HEK293 (cell line): ENCODE measurements around the gene SRPX.

Experiments used
- CTCF ChIA-PET: fragments of 350-600 bp; formaldehyde crosslinking; extraction: SDS; loops from one replicate; lab custom pipeline; 2021; ENCODE audit warnings: antibody characterized with exemption; lab: Yijun Ruan, JAX
- POLR2A ChIA-PET: fragments of 300-600 bp; formaldehyde crosslinking; extraction: SDS; loops from one replicate; lab custom pipeline; 2020; ENCODE audit warnings: antibody characterized with exemption, inconsistent platforms; lab: Yijun Ruan, JAX
- H3K27ac ChIP-seq: fragments of 200-500 bp; sonication (Bioruptor generic); 2 replicates; pipeline ENCODE4 v1.5.1; 2014; ENCODE audit warnings: low read depth, low read length, control low read depth, inconsistent platforms; ENCODE audit errors: extremely low read depth
- H3K36me3 ChIP-seq, 2 experiments: fragments of 200-500 bp in 1 of 2; sonication (Bioruptor generic) in 1 of 2; 1 replicate in 1 of 2; 2 replicates in 1 of 2; pipeline ENCODE4 v1.5.1; 2014 to 2017; ENCODE audit warnings: inconsistent platforms in 2 of 2, low read length in 2 of 2; ENCODE audit not compliant: control insufficient read depth in 2 of 2, insufficient read depth in 1 of 2
- H3K4me1 ChIP-seq: fragments of 200-500 bp; sonication (Bioruptor generic); 2 replicates; pipeline ENCODE4 v1.5.1; 2014; ENCODE audit warnings: mild to moderate bottlenecking, low read length, inconsistent platforms; ENCODE audit not compliant: control insufficient read depth, insufficient read depth
- H3K4me3 ChIP-seq: 2 replicates; pipeline ENCODE4 v1.5.1; 2011; ENCODE audit warnings: low read depth, mild to moderate bottlenecking, control low read depth, low read length, moderate library complexity
- H3K9me3 ChIP-seq: fragments of 200-500 bp; sonication (Bioruptor generic); 2 replicates; pipeline ENCODE4 v1.5.1; 2014; ENCODE audit warnings: low read depth, low read length, inconsistent platforms; ENCODE audit not compliant: control insufficient read depth, insufficient read depth
- SETDB1 ChIP-seq: IDR thresholded peaks from one replicate; pipeline ENCODE4 v1.6.1; 2017; ENCODE audit warnings: mild to moderate bottlenecking, low read length, moderate library complexity, mixed read lengths; ENCODE audit not compliant: insufficient read length
- ZBTB10 ChIP-seq: fragments of 450-650 bp; formaldehyde crosslinking; IDR thresholded peaks from 2 replicates; pipeline ENCODE4 v1.5.1; 2016; ENCODE audit warnings: missing biosample characterization, missing genetic modification characterization
- ZBTB11 ChIP-seq: fragments of 450-650 bp; formaldehyde crosslinking; conservative IDR thresholded peaks from 2 replicates; pipeline ENCODE4 v1.5.1; 2016; ENCODE audit warnings: low read depth, missing biosample characterization, missing genetic modification characterization
- ZBTB49 ChIP-seq: fragments of 450-650 bp; formaldehyde crosslinking; IDR thresholded peaks from 2 replicates; pipeline ENCODE4 v1.5.1; 2016; ENCODE audit warnings: missing biosample characterization, missing genetic modification characterization, low read depth
- ZBTB8A ChIP-seq: fragments of 450-650 bp; formaldehyde crosslinking; IDR thresholded peaks from 2 replicates; pipeline ENCODE4 v1.5.1; 2016; ENCODE audit warnings: missing biosample characterization, missing genetic modification characterization
- ZNF16 ChIP-seq: fragments of 450-650 bp; formaldehyde crosslinking; IDR thresholded peaks from 2 replicates; pipeline ENCODE4 v1.5.1; 2016; ENCODE audit warnings: low read depth, missing biosample characterization, missing genetic modification characterization
- ZNF19 ChIP-seq: fragments of 450-650 bp; formaldehyde crosslinking; IDR thresholded peaks from 2 replicates; pipeline ENCODE4; 2016; ENCODE audit warnings: missing biosample characterization, missing genetic modification characterization, low read depth
- ZNF214 ChIP-seq: fragments of 450-650 bp; formaldehyde crosslinking; IDR thresholded peaks from 2 replicates; pipeline ENCODE4 v1.5.1; 2017; ENCODE audit warnings: missing biosample characterization, mild to moderate bottlenecking, missing genetic modification characterization, borderline replicate concordance
- ZNF223 ChIP-seq: fragments of 450-650 bp; formaldehyde crosslinking; IDR thresholded peaks from 2 replicates; pipeline ENCODE4 v1.5.1; 2016; ENCODE audit warnings: missing biosample characterization, missing genetic modification characterization
- ZNF335 ChIP-seq: fragments of 450-650 bp; formaldehyde crosslinking; conservative IDR thresholded peaks from 2 replicates; pipeline ENCODE4 v1.5.1; 2016; ENCODE audit warnings: missing biosample characterization, missing genetic modification characterization
- ZNF48 ChIP-seq: fragments of 450-650 bp; formaldehyde crosslinking; IDR thresholded peaks from 2 replicates; pipeline ENCODE4 v1.5.1; 2016; ENCODE audit warnings: missing biosample characterization, missing genetic modification characterization
- ZNF571 ChIP-seq: fragments of 450-650 bp; formaldehyde crosslinking; IDR thresholded peaks from 2 replicates; pipeline ENCODE4 v1.5.0; 2017; ENCODE audit warnings: missing biosample characterization, missing genetic modification characterization
- ZNF596 ChIP-seq: fragments of 450-650 bp; IDR thresholded peaks from 2 replicates; pipeline ENCODE4 v1.5.0; 2018; ENCODE audit warnings: missing biosample characterization, mild to moderate bottlenecking, missing genetic modification characterization, moderate library complexity
- ZNF624 ChIP-seq: fragments of 450-650 bp; formaldehyde crosslinking; IDR thresholded peaks from 2 replicates; pipeline ENCODE4 v1.5.1; 2017; ENCODE audit warnings: missing biosample characterization, missing genetic modification characterization
- ZNF660 ChIP-seq: fragments of 450-650 bp; IDR thresholded peaks from 2 replicates; pipeline ENCODE4 v1.5.1; 2018; ENCODE audit warnings: missing biosample characterization, mild to moderate bottlenecking, missing genetic modification characterization
- ZNF777 ChIP-seq: fragments of 450-650 bp; formaldehyde crosslinking; IDR thresholded peaks from 2 replicates; pipeline ENCODE4 v1.5.1; 2017; ENCODE audit warnings: missing biosample characterization, missing genetic modification characterization, borderline replicate concordance

The SRPX gene

GRCh38 chrX:38117485-38117884 is 103.2 kb downstream of the SRPX start:
- TF ChIP-seq SETDB1 (peak; percentile 35), ZNF660 (tag by site-specific recombination) (peak; percentile 51; the same call in 1 of the 2 replicates), ZBTB10 (no peak)
- ChIA-PET POLR2A (no interaction called here), CTCF (no interaction called here)
- H3K9me3 ChIP-seq: no peaks in the 10 kb centered on the region; the same call in 1 of the 2 replicates
- H3K4me3 ChIP-seq: no peak overlapping the region
- H3K4me1 ChIP-seq: no peaks in the 10 kb centered on the region
- H3K27ac ChIP-seq: no peak overlapping the region
- H3K36me3 ChIP-seq: no peaks in the 10 kb centered on the region

GRCh38 chrX:38116706-38117105 is 104.0 kb downstream of the SRPX start:
- Histone ChIP-seq H3K4me3 (no peak overlapping the region), H3K4me1 (no peaks in the 10 kb centered on the region), H3K27ac (no peak overlapping the region), H3K9me3 (no peaks in the 10 kb centered on the region; the same call in 1 of the 2 replicates), H3K36me3 (no peaks in the 10 kb centered on the region)
- ChIA-PET CTCF (no interaction called here), POLR2A (no interaction called here)
- TF ChIP-seq ZBTB11 (tag by site-specific recombination) (no peak), ZNF660 (tag by site-specific recombination) (no peak), ZNF571 (tag by site-specific recombination) (no peak), ZNF596 (no peak), ZBTB8A (tag by site-specific recombination) (no peak), ZNF777 (tag by site-specific recombination) (no peak), ZNF214 (tag by site-specific recombination) (no peak), ZNF16 (tag by site-specific recombination) (no peak), ZNF335 (tag by site-specific recombination) (no peak)

GRCh38 chrX:38112566-38112965 is 108.1 kb downstream of the SRPX start:
- Histone ChIP-seq H3K36me3 (no peaks in the 10 kb centered on the region), H3K9me3 (no peaks in the 10 kb centered on the region), H3K4me1 (no peaks in the 10 kb centered on the region), H3K27ac (no peak overlapping the region), H3K4me3 (no peak overlapping the region)
- ChIA-PET POLR2A (no interaction called here), CTCF (interaction anchor here (0.6 kb wide), 1 partner anchor 185 kb away, joined by 3 read pairs; no protein-coding TSS in a partner anchor)
- TF ChIP-seq ZBTB49 (tag by site-specific recombination) (no peak), ZNF624 (tag by site-specific recombination) (no peak), ZNF223 (tag by site-specific recombination) (no peak), ZNF19 (tag by site-specific recombination) (no peak), ZNF48 (no peak)
